ENCODE results near the gene LRRC3.
"Not testable (repeated sequence)": the region's sequence is repeated elsewhere in the genome, so short reads cannot be mapped to it uniquely, and the experiment has no call there.

LRRC3 gene

DNA sequence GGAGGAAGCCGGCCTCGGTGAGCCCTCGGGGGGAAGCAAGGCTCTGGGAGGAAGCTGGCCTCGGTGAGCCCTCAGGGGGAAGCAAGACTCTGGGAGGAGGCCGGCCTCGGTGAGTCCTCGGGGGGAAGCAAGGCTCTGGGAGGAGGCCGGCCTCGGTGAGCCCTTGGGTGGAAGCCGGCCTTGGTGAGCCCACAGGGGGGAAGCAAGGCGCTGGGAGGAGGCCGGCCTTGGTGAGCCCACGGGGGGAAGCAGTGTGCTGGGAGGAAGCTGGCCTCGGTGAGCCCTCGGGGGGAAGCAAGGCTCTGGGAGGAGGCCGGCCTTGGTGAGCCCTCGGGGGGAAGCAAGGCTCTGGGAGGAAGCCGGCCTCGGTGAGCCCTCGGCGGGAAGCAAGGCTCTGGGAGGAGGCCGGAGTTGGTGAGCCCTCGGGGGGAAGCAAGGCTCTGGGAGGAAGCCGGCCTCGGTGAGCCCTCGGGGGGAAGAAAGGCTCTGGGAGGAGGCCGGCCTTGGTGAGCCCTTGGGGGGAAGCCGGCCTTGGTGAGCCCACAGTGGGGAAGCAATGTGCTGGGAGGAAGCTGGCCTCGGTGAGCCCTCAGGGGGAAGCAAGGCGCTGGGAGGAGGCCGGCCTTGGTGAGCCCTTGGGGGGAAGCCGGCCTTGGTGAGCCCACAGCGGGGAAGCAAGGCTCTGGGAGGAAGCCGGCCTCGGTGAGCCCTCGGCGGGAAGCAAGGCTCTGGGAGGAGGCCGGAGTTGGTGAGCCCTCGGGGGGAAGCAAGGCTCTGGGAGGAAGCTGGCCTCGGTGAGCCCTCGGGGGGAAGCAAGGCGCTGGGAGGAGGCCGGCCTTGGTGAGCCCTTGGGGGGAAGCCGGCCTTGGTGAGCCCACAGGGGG is 47.9 kb downstream of the LRRC3 start:
- DNase-seq (ENCODE audit: low spot score in 2 of 2); in situ Hi-C loops (cut with MboI; ENCODE audit: low sequenced_read_pairs); H3K27me3 ChIP-seq (ENCODE audit: low read depth); H3K4me1 ChIP-seq; H3K4me3 ChIP-seq; H3K36me3 ChIP-seq (replicated peaks); H3K9me3 ChIP-seq: not testable (repeated sequence)

DNA sequence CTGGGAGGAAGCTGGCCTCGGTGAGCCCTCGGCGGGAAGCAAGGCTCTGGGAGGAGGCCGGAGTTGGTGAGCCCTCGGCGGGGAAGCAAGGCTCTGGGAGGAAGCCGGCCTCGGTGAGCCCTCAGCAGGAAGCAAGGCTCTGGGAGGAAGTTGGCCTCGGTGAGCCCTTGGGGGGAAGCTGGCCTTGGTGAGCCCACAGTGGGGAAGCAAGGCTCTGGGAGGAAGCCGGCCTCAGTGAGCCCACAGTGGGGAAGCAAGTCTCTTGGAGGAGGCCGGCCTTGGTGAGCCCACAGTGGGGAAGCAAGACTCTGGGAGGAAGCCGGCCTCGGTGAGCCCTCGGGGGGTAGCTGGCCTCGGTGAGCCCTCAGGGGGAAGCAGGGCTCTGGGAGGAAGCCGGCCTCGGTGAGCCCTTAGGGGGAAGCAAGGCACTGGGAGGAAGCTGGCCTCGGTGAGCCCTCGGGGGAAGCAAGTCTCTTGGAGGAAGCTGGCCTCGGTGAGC is 48.6 kb downstream of the LRRC3 start:
- no peaks in the 10 kb centered on the region for H3K9me3 ChIP-seq
- H3K4me1 ChIP-seq, result no peaks in the 10 kb centered on the region
- no peaks in the 10 kb centered on the region for H3K36me3 ChIP-seq (replicated peaks)
- DNase-seq (ENCODE audit: low spot score in 2 of 2), result no peak
- H3K4me3 ChIP-seq, result no peak overlapping the region
- in situ Hi-C loops (cut with MboI; ENCODE audit: low sequenced_read_pairs), result no loop called here
- peaks cover 7% of the 10 kb centered on the region; the same call in 1 of the 2 replicates for H3K27me3 ChIP-seq (ENCODE audit: low read depth)

DNA sequence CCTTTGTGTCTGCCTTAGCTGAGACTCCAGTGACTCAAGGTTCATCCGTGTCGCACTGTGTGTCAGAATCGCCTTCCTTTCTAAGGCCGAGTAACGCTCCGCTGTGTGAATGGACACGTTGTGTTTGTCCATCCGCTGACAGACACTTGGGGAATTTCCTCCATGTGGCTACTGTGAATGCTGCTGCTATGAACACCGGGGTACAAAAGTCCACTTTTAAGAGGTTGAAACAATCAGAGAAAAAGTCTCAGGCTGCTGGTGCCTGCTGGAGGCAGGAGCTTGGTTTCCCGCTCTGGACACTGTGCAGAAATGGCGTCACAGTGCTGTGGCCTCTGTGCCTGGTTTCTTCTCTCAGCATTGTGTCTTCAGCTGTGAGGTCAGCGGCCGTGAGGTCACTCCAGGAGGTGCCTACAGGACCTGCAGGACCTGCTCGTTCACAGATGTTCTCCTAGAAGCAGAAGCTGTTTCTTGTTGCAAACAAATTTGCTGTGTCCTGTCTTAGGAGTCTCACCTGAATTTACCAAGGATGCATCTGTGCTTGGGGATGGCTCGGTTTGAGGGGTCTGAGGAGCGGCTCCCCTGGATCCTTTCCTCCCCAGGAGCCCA is 50.5 kb downstream of the LRRC3 start:
- Histone ChIP-seq H3K4me3 (no peak overlapping the region), H3K4me1 (no peaks in the 10 kb centered on the region), H3K36me3 (replicated peaks) (no peaks in the 10 kb centered on the region), H3K27me3 (ENCODE audit: low read depth) (no peaks in the 10 kb centered on the region; the same call in 1 of the 2 replicates), H3K9me3 (no peaks in the 10 kb centered on the region)
- in situ Hi-C loops (cut with MboI; ENCODE audit: low sequenced_read_pairs), result loop anchor here (5.0 kb wide), 1 partner anchor 287 kb away; no protein-coding TSS in a partner anchor
- no peak for DNase-seq (ENCODE audit: low spot score in 2 of 2)

DNA sequence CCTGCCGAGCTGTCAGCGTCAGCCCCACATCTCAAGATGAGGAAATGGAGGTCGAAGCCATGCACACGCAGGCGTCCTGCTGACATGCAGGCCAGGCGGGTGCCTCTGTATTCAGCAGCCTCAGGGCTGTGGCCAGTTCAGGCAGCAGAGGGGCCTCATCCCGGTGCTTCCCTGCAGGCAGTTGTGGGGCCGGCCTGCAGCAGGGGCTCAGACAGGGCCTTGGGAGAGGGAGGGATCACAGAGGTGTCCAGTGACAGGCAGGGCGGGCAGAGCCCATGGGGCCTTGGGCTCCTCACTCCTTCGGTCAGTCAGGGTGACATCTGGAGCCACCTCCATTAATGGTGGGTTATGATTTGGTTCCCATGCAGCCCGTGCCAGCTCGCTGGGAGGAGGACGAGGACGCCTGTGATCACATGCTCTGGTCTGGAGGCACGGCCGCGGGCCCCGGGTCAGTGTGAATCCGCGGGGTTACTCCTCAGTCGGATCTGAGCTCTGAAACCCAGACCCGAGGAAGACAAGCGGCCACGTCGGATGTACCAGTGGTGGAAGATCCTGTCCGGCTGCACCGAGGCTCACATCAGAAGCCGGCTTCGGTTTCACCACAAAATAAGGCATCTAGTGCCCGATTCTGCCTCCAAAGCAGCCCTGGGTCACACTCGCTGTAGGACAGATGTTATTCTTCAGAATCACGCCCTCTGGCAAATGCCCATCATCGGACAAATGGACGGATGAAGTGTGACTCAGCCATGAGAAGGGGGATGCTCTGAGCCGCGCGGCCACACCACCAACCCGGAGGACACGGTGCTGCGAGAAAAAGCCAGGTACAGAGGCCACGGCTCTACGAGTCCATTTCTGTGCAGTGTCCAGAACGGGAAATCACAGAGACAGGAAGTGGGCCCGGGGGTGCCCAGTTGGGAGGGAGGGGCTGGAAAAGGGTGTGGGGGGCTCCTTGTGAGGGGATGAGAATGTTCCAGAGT is 51.3 kb downstream of the LRRC3 start:
- Histone ChIP-seq H3K9me3 (no peaks in the 10 kb centered on the region), H3K27me3 (ENCODE audit: low read depth) (no peaks in the 10 kb centered on the region; the same call in 1 of the 2 replicates), H3K4me1 (no peaks in the 10 kb centered on the region), H3K36me3 (replicated peaks) (no peaks in the 10 kb centered on the region), H3K4me3 (no peak overlapping the region)
- no peak for DNase-seq (ENCODE audit: low spot score in 2 of 2)
- in situ Hi-C loops (cut with MboI; ENCODE audit: low sequenced_read_pairs), result loop anchor here (5.0 kb wide), 1 partner anchor 286 kb away; no protein-coding TSS in a partner anchor

DNA sequence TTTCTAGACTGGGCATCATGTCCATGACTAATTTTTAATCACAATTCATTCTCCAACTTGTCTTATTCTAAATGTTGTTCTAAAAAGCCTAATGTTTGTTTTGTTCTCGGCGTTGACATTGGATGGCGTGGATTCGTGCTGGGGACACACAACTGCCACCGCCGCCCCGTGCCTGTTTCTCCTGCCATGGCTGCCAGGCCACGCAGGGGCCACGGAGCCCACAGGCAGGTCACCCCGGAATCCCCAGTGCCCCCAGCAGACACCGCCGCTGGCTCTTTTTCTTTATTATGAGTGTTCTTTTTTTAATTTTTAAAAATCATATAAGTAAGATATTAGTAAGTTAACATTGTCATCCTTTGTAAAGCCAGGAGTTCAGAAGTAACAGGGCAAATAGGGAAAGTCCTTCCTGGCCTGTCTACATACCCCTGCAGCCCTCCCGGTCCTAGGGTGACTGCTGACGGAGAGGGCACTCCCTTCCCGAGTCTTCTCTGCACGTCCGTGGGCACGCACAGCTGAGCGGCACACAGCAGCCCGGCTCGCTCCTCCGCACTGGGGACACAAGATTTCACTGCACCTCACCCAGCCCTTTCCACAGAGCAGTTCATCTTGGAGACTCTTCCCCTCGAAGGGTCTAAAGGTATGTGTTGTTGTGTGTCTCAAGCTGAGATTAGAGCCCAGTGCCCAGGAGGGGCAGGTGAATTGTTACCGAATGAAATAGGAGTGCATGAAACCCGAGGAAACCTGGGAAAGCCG is 52.5 kb downstream of the LRRC3 start:
- DNase-seq (ENCODE audit: low spot score in 2 of 2), result no peak
- no peak overlapping the region for H3K4me3 ChIP-seq
- no peaks in the 10 kb centered on the region for H3K9me3 ChIP-seq
- in situ Hi-C loops (cut with MboI; ENCODE audit: low sequenced_read_pairs), result loop anchor here (5.0 kb wide), 1 partner anchor 284 kb away; no protein-coding TSS in a partner anchor
- H3K4me1 ChIP-seq, result no peaks in the 10 kb centered on the region
- no peaks in the 10 kb centered on the region; the same call in 1 of the 2 replicates for H3K27me3 ChIP-seq (ENCODE audit: low read depth)
- H3K36me3 ChIP-seq (replicated peaks), result no peaks in the 10 kb centered on the region

DNA sequence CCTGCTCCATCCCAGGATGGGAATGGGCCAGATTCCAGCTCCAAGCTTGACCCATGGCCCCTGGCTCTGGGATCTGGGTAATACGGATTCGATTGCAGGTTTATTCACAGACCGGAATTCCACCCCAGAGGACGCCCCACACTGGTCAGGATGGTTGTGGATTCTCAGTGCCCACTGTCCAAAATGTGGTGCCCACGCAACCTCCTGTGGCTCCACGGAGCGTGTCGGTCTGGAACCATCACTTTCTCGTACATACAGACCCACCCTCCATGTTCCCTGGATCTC is 53.1 kb downstream of the LRRC3 start:
- in situ Hi-C loops (cut with MboI; ENCODE audit: low sequenced_read_pairs), result loop anchor here (5.0 kb wide), 1 partner anchor 284 kb away; no protein-coding TSS in a partner anchor
- no peaks in the 10 kb centered on the region for H3K4me1 ChIP-seq
- no peaks in the 10 kb centered on the region for H3K36me3 ChIP-seq (replicated peaks)
- DNase-seq (ENCODE audit: low spot score in 2 of 2), result no peak
- H3K9me3 ChIP-seq, result no peaks in the 10 kb centered on the region
- no peak overlapping the region for H3K4me3 ChIP-seq
- no peaks in the 10 kb centered on the region; the same call in 1 of the 2 replicates for H3K27me3 ChIP-seq (ENCODE audit: low read depth)

DNA sequence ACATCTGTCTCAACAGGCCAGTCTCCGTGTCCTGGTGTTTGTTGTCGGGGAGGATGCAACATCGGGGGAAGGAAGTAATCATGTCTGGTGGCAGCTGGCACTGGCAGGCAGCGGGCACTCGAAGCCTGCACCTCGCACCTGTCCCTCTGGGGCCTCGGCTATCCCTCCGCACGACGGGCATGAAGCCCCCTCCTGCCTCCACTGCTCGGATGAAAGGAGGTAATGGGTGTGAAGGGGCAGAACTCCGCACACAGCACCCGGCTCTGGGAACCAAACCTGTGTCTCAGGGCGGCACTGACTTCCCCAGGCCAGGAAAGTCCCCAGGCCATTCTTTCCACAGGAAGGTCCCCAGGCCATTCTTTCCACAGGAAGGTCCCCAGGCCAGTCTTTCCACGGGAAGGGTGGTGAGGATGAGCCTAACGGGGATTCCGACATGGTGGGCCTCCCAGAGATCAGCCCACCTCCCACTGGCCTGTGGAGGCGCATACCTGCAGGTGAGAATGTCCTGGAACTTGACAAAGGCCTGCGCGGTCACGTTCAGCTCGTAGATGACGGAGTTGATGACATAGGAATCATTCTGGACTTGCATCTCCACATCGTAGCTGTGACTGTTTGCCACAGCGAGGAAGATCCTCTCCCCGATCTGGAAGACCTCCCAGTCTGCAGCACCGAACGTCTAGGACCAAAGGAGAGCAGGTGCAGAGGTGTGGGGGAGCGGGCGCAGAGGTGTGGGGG is 53.6 kb downstream of the LRRC3 start:
- H3K9me3 ChIP-seq, result no peaks in the 10 kb centered on the region
- DNase-seq (ENCODE audit: low spot score in 2 of 2), result no peak
- no peak overlapping the region for H3K4me3 ChIP-seq
- H3K36me3 ChIP-seq (replicated peaks), result no peaks in the 10 kb centered on the region
- in situ Hi-C loops (cut with MboI; ENCODE audit: low sequenced_read_pairs), result loop anchor here (5.0 kb wide), 1 partner anchor 283 kb away; no protein-coding TSS in a partner anchor
- H3K4me1 ChIP-seq, result no peaks in the 10 kb centered on the region
- H3K27me3 ChIP-seq (ENCODE audit: low read depth), result no peaks in the 10 kb centered on the region; the same call in 1 of the 2 replicates

DNA sequence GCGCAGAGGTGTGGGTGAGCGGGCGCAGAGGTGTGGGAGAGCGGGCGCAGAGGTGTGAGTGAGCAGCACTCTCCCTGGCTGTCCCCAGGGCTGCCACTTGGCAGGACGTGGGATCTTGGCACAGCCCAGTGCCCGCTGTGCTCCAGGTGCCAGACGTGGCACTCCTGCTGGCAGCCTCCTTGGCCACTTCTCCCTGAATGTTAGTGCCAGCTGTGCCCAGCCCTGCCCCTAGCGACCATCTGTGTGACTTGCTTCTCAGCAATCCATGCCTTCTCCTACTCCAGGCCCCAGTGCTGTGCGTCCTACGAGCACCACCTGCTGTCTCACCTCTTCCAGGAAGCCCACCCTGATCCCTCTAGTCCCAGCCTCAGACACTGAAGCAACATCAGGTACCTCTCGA is 54.2 kb downstream of the LRRC3 start:
- H3K4me1 ChIP-seq, result no peaks in the 10 kb centered on the region
- no peak for DNase-seq (ENCODE audit: low spot score in 2 of 2)
- in situ Hi-C loops (cut with MboI; ENCODE audit: low sequenced_read_pairs), result loop anchor here (5.0 kb wide), 1 partner anchor 283 kb away; no protein-coding TSS in a partner anchor
- H3K27me3 ChIP-seq (ENCODE audit: low read depth), result no peaks in the 10 kb centered on the region; the same call in 1 of the 2 replicates
- H3K36me3 ChIP-seq (replicated peaks), result no peaks in the 10 kb centered on the region
- H3K9me3 ChIP-seq, result no peaks in the 10 kb centered on the region
- no peak overlapping the region for H3K4me3 ChIP-seq

DNA sequence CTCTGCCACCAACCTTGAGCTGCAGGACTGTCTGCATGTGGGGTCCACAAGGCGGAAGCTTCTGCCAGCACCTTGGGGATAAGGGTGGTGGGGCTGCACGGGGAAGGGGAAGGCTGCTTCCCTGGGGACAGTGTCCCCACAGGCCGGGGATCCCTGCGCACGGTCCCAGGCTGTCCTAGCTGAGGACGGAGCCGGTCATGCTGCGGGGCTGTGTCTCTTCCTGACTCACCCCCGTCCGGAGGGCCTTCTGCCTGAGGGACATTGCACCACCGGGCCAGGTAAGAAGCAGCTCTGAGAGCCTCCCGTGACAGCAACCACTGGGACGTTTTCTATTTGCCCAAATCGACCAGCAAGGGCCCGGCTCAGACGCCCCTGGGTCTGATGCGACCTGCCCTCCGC is 54.8 kb downstream of the LRRC3 start:
- H3K27me3 ChIP-seq (ENCODE audit: low read depth), result no peaks in the 10 kb centered on the region; the same call in 1 of the 2 replicates
- in situ Hi-C loops (cut with MboI; ENCODE audit: low sequenced_read_pairs), result no loop called here
- DNase-seq (ENCODE audit: low spot score in 2 of 2), result no peak
- H3K4me1 ChIP-seq, result no peaks in the 10 kb centered on the region
- H3K36me3 ChIP-seq (replicated peaks), result no peaks in the 10 kb centered on the region
- H3K4me3 ChIP-seq, result no peak overlapping the region
- H3K9me3 ChIP-seq, result no peaks in the 10 kb centered on the region

DNA sequence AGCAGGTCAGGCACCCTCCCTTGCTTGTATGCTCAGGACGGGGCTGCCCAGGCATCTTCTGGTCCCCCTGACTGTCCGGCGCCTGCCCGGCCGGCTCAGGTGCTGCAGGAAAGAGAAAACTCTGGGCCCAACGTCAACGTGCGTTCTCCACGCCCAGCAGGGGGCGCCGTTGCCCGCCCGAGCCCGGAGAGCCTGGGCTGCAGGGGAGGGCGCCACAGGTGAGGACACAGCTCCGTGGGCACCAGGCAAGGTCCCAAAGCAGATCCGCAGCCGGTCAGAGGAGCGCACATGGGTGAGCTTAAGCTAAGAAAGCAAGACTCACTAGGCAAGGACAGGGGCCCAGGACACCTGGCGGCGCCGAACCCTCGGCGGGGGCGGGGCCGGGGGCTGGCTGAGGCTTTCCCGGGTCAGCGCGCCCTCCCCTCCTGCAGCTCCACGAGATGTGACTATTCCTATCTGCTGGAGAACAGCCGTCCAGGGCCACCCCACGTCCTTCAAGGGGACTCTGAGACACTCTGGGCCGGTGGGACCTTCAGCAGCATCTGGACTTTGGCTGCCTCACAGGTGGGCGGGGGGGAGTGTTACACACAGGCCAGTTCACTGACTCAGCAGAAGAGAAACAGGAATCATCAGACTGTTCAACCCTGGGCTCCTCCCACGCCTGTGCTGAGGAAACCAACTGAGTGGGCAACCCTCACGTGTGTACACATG is 55.4 kb downstream of the LRRC3 start:
- Histone ChIP-seq H3K4me3 (peak overlapping the region; percentile 18), H3K36me3 (replicated peaks) (no peaks in the 10 kb centered on the region), H3K4me1 (no peaks in the 10 kb centered on the region), H3K9me3 (no peaks in the 10 kb centered on the region), H3K27me3 (ENCODE audit: low read depth) (no peaks in the 10 kb centered on the region; the same call in 1 of the 2 replicates)
- peak; percentile 26 to 81 for DNase-seq (ENCODE audit: low spot score in 2 of 2)
- in situ Hi-C loops (cut with MboI; ENCODE audit: low sequenced_read_pairs), result no loop called here

DNA sequence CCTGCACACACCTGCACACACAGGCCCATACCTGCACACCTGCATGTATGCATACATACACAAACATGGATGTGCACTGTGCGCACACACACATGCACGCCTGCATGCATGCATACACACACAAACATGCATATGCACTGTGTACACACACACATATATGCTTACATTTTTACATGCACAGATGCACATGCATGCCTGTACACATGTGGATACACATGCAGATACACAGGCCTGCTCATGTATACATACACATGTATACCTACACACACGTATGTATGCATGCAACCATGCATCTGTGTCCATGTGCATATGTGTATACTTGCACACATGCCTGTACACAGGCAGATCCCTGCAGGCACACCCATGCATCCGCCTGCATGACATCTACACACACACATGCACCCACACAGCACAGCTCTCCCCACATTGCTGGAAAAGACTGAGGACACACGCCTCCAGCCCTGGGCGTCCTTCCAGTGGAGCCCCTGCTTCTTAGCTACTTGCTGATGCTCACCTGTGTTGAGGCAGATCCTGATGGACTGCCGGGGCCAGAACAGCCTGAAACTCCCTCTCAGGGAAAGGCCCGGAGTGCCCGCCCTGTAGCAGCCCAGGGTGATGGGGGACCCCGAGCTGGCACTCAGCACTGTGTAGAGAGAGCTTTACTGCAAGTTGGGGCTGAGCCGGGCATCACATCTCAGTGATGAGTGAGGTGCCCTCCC is 56.1 kb downstream of the LRRC3 start:
- no peak overlapping the region for H3K4me3 ChIP-seq
- H3K27me3 ChIP-seq (ENCODE audit: low read depth), result no peaks in the 10 kb centered on the region; the same call in 1 of the 2 replicates
- H3K4me1 ChIP-seq, result no peaks in the 10 kb centered on the region
- no peaks in the 10 kb centered on the region for H3K36me3 ChIP-seq (replicated peaks)
- in situ Hi-C loops (cut with MboI; ENCODE audit: low sequenced_read_pairs), result no loop called here
- no peaks in the 10 kb centered on the region for H3K9me3 ChIP-seq
- DNase-seq (ENCODE audit: low spot score in 2 of 2), result no peak
